ENCODE measurements around the gene NEDD4. TPM values are rescaled to one million over a fixed set of nuclear protein-coding genes. Genes with fewer than 3 reads are reported as not detected.
"Not testable (repeated sequence)": the region's sequence is repeated elsewhere in the genome, so short reads cannot be mapped to it uniquely, and the experiment has no call there.

NEDD4 gene
- total RNA-seq, 4 donors from 2014 or later: 19.2 to 35.1 (median 23.1) TPM

- intact Hi-C loops (cut with DNase I); H3K27ac ChIP-seq (replicated peaks in 1 of 4); H3K27me3 ChIP-seq; H3K4me1 ChIP-seq; H3K9me3 ChIP-seq; DNase-seq (ENCODE audit: extremely low spot score); H3K36me3 ChIP-seq; H3K4me3 ChIP-seq: not testable (repeated sequence)
- WGBS: 100% methylated on average over 1 of the region's 1 CpG
Measured at GRCh38 chr15:56003777-56004176, 10.4 kb upstream of the NEDD4 start.

- H3K9me3 ChIP-seq; H3K4me1 ChIP-seq; intact Hi-C loops (cut with DNase I); H3K36me3 ChIP-seq; H3K27ac ChIP-seq (replicated peaks in 1 of 4); H3K4me3 ChIP-seq; DNase-seq (ENCODE audit: extremely low spot score); H3K27me3 ChIP-seq: not testable (repeated sequence)
Measured at GRCh38 chr15:56003277-56003676, 9.9 kb upstream of the NEDD4 start.

GRCh38 chr15:56001471-56002078, 8.2 kb upstream of the NEDD4 start:
- no peaks in the 10 kb centered on the region for H3K9me3 ChIP-seq
- intact Hi-C loops (cut with DNase I): no loop called here
- no peaks in the 10 kb centered on the region for H3K4me1 ChIP-seq
- no peak overlapping the region for H3K4me3 ChIP-seq
- 91% methylated on average over 3 of the region's 3 CpGs for WGBS
- no peaks in the 10 kb centered on the region for H3K36me3 ChIP-seq
- H3K27ac ChIP-seq (replicated peaks in 1 of 4): no peak overlapping the region
- no peak for DNase-seq (ENCODE audit: extremely low spot score)
- TF ChIP-seq CTCF (IDR thresholded peaks at IDR 0.05) (no peak), EP300 (IDR thresholded peaks at IDR 0.05) (no peak), POLR2AphosphoS5 (IDR thresholded peaks at IDR 0.05) (no peak), POLR2A (IDR thresholded peaks at IDR 0.05; ENCODE audit: low read depth) (no peak)
- H3K27me3 ChIP-seq: no peaks in the 10 kb centered on the region

GRCh38 chr15:55999658-56000057, 6.2 kb upstream of the NEDD4 start:
- H3K4me1 ChIP-seq: peaks cover 1 to 3% (median 3%) of the 10 kb centered on the region in 4 donors
- DNase-seq (ENCODE audit: extremely low spot score): no peak
- no peaks in the 10 kb centered on the region for H3K27me3 ChIP-seq
- H3K9me3 ChIP-seq: no peaks in the 10 kb centered on the region
- no peaks in the 10 kb centered on the region for H3K36me3 ChIP-seq
- no peak for TF ChIP-seq CTCF (IDR thresholded peaks at IDR 0.05)
- no peak for TF ChIP-seq POLR2A (IDR thresholded peaks at IDR 0.05; ENCODE audit: low read depth)
- TF ChIP-seq EP300 (IDR thresholded peaks at IDR 0.05): no peak
- TF ChIP-seq POLR2AphosphoS5 (IDR thresholded peaks at IDR 0.05): no peak
- no peak overlapping the region for H3K4me3 ChIP-seq
- 93% methylated on average over 1 of the region's 1 CpG for WGBS
- intact Hi-C loops (cut with DNase I): no loop called here
- H3K27ac ChIP-seq (replicated peaks in 1 of 4): no peak overlapping the region

GRCh38 chr15:55998478-55998877, 5.1 kb upstream of the NEDD4 start:
- Histone ChIP-seq H3K36me3 (no peaks in the 10 kb centered on the region), H3K27me3 (no peaks in the 10 kb centered on the region), H3K4me3 (no peak overlapping the region), H3K4me1 (peaks cover 3 to 10% (median 8%) of the 10 kb centered on the region in 4 donors), H3K9me3 (no peaks in the 10 kb centered on the region), H3K27ac (replicated peaks in 1 of 4) (no peak overlapping the region)
- intact Hi-C loops (cut with DNase I): no loop called here
- 86% methylated on average over 1 of the region's 1 CpG for WGBS
- DNase-seq (ENCODE audit: extremely low spot score): no peak
- no peak for TF ChIP-seq EP300 (IDR thresholded peaks at IDR 0.05)
- no peak for TF ChIP-seq POLR2AphosphoS5 (IDR thresholded peaks at IDR 0.05)
- no peak for TF ChIP-seq CTCF (IDR thresholded peaks at IDR 0.05)
- TF ChIP-seq POLR2A (IDR thresholded peaks at IDR 0.05; ENCODE audit: low read depth): no peak

Data from esophagus muscularis mucosa (tissue), 4 donors.